HCT116 (cell line): ENCODE data around the gene HOPX. TPM values are rescaled to one million over a fixed set of nuclear protein-coding genes. Genes with fewer than 3 reads are reported as not detected.

ENCODE experiments used
- ATAC-seq: fragments of 200-7000 bp; cut with Tn5 transposase; 2 replicates; pipeline ENCODE4 v1.9.1; 2020; ENCODE audit warnings: mild to moderate bottlenecking, moderate library complexity
- BruUV-seq: library from RNA; stranded (reverse); fragments of 400-500 nt; replicated peaks from 2 replicates; lab custom pipeline; 2021; lab: Mats Ljungman, UMichigan
- CTCF ChIA-PET: fragments of 300-600 bp; sonication (Branson Sonifier 250); formaldehyde crosslinking; loops from one replicate; lab custom pipeline; 2021; ENCODE audit warnings: antibody characterized with exemption; lab: Charles Lee
- POLR2A ChIA-PET: fragments of 300-600, 350-600 bp; sonication (Branson Sonifier 250); formaldehyde crosslinking; loops from one replicate; lab custom pipeline; 2021; ENCODE audit warnings: antibody characterized with exemption; lab: Charles Lee
- RAD21 ChIA-PET, 2 experiments: fragments of 300-600 bp; sonication (Branson Sonifier 250); formaldehyde crosslinking; loops; one replicate each; lab custom pipeline; 2023; ENCODE audit warnings: low total read pairs in 2 of 2; ENCODE audit not compliant: uncharacterized antibody in 2 of 2, unreplicated experiment in 2 of 2, low non-redundant PET in 1 of 2; lab: Charles Lee
- DNase-seq: peaks from one replicate; pipeline ENCODE4 v3.0.0-alpha.2; 2010; ENCODE audit warnings: low read depth, low spot score
- H2AFZ ChIP-seq: fragments of 200-600 bp; shearing (Covaris generic), sonication (generic); 2 replicates; pipeline ENCODE4 v1.6.1; 2017; ENCODE audit warnings: low read depth, mixed run types, mixed read lengths, antibody characterized with exemption, low read length; ENCODE audit not compliant: poor library complexity, severe bottlenecking
- H3K27ac ChIP-seq: 2 replicates; pipeline ENCODE4 v1.5.1; 2012; ENCODE audit warnings: low read depth, low read length
- H3K27me3 ChIP-seq: fragments of 200-600 bp; sonication (generic); 2 replicates; pipeline ENCODE4 v1.6.1; 2016; ENCODE audit warnings: mixed run types, low read length, mixed read lengths; ENCODE audit not compliant: insufficient read depth
- H3K36me3 ChIP-seq, 2 experiments: fragments of 200-500 bp in 1 of 2; fragments of 200-600 bp in 1 of 2; sonication (Bioruptor generic) in 1 of 2; sonication (generic) in 1 of 2; 2 replicates each; pipeline versions ENCODE4 v1.5.1 to v1.6.1; 2014 to 2016; ENCODE audit warnings: low read length in 2 of 2, inconsistent platforms in 1 of 2, mixed read lengths in 1 of 2, mixed run types in 1 of 2; ENCODE audit not compliant: insufficient read depth in 2 of 2, control insufficient read depth in 1 of 2
- H3K4me1 ChIP-seq, 2 experiments: fragments of 200-600 bp in 1 of 2; sonication (generic) in 1 of 2; 2 replicates each; pipeline versions ENCODE4 v1.5.1 to v1.6.1; 2012 to 2017; ENCODE audit warnings: low read length in 2 of 2, inconsistent platforms in 1 of 2, mild to moderate bottlenecking in 1 of 2, mixed read lengths in 1 of 2, mixed run types in 1 of 2, moderate library complexity in 1 of 2; ENCODE audit not compliant: insufficient read depth in 2 of 2, control insufficient read depth in 1 of 2
- H3K4me2 ChIP-seq: fragments of 200-600 bp; sonication (generic); 2 replicates; pipeline ENCODE4 v1.6.1; 2017; ENCODE audit warnings: mixed run types, low read length, mixed read lengths
- H3K4me3 ChIP-seq, 2 experiments: fragments of 200-600 bp in 1 of 2; sonication (generic) in 1 of 2; replicated peaks in 1 of 2; 2 replicates each; pipeline ENCODE4 v1.5.1; 2011 to 2016; ENCODE audit warnings: low read length in 2 of 2, control low read depth in 1 of 2, low read depth in 1 of 2, mild to moderate bottlenecking in 1 of 2, mixed read lengths in 1 of 2, mixed run types in 1 of 2
- H3K79me2 ChIP-seq: fragments of 200-600 bp; sonication (generic); 2 replicates; pipeline ENCODE4 v1.6.1; 2017; ENCODE audit warnings: mild to moderate bottlenecking, mixed run types, low read length, moderate library complexity, mixed read lengths; ENCODE audit not compliant: insufficient read depth
- H3K9ac ChIP-seq: fragments of 200-600 bp; sonication (generic); 2 replicates; pipeline ENCODE4 v1.6.1; 2016; ENCODE audit warnings: low read length, mixed read lengths
- H3K9me2 ChIP-seq: fragments of 200-600 bp; sonication (generic), shearing (Covaris generic); 2 replicates; pipeline ENCODE4 v1.6.1; 2017; ENCODE audit warnings: mixed run types, mild to moderate bottlenecking, moderate library complexity; ENCODE audit not compliant: insufficient read depth
- H3K9me3 ChIP-seq, 2 experiments: fragments of 200-500 bp in 1 of 2; fragments of 200-600 bp in 1 of 2; sonication (Bioruptor generic) in 1 of 2; sonication (generic) in 1 of 2; 2 replicates each; pipeline ENCODE4 v1.6.1; 2014 to 2017; ENCODE audit warnings: low read length in 2 of 2, mixed read lengths in 2 of 2, inconsistent platforms in 1 of 2, low read depth in 1 of 2, mild to moderate bottlenecking in 1 of 2, mixed run types in 1 of 2, moderate library complexity in 1 of 2; ENCODE audit not compliant: control insufficient read depth in 1 of 2, insufficient read depth in 1 of 2
- H4K20me1 ChIP-seq: fragments of 200-600 bp; sonication (generic), shearing (Covaris generic); 2 replicates; pipeline ENCODE4 v1.6.1; 2017; ENCODE audit warnings: mixed run types, mild to moderate bottlenecking, moderate library complexity; ENCODE audit not compliant: insufficient read depth
- CBX3 ChIP-seq: IDR thresholded peaks from 2 replicates; pipeline ENCODE4 v1.6.1; 2012; ENCODE audit warnings: low read depth
- CEBPB ChIP-seq: IDR thresholded peaks from 2 replicates; pipeline ENCODE4 v1.6.1; 2012; ENCODE audit warnings: low read depth
- CTCF ChIP-seq, 3 experiments: fragments of 200-600 bp in 1 of 3; sonication (generic) in 1 of 3; IDR thresholded peaks in 2 of 3; conservative IDR thresholded peaks in 1 of 3; 2 replicates each; pipeline ENCODE4 v1.5.1; 2012 to 2017; ENCODE audit warnings: low read depth in 2 of 3, low read length in 2 of 3, antibody characterized with exemption in 1 of 3, borderline replicate concordance in 1 of 3, control low read depth in 1 of 3, mild to moderate bottlenecking in 1 of 3, mixed read lengths in 1 of 3, mixed run types in 1 of 3, moderate library complexity in 1 of 3; ENCODE audit not compliant: insufficient read depth in 1 of 3
- EGR1 ChIP-seq: IDR thresholded peaks from 2 replicates; pipeline ENCODE4 v1.6.1; 2012; ENCODE audit warnings: low read depth
- ELF1 ChIP-seq: IDR thresholded peaks from 2 replicates; pipeline ENCODE4 v1.6.1; 2012; ENCODE audit warnings: low read depth, borderline replicate concordance
- MAX ChIP-seq: IDR thresholded peaks from 2 replicates; pipeline ENCODE4 v1.6.1; 2012
- POLR2A ChIP-seq: IDR thresholded peaks from 2 replicates; pipeline ENCODE4 v1.7.0; 2011; ENCODE audit warnings: borderline replicate concordance; ENCODE audit not compliant: insufficient read depth, insufficient read length; ENCODE audit errors: extremely low read depth
- POLR2AphosphoS5 ChIP-seq: IDR thresholded peaks from 2 replicates; pipeline ENCODE4 v1.6.1; 2011; ENCODE audit warnings: mild to moderate bottlenecking, low read depth, low read length, moderate library complexity
- SIN3A ChIP-seq: IDR thresholded peaks from 2 replicates; pipeline ENCODE4 v1.6.1; 2012; ENCODE audit warnings: low read depth
- TCF7L2 ChIP-seq: IDR thresholded peaks from 2 replicates; pipeline ENCODE4 v1.7.0; 2011; ENCODE audit warnings: borderline replicate concordance, inconsistent platforms; ENCODE audit not compliant: insufficient read depth, insufficient read length; ENCODE audit errors: extremely low read depth
- ZFX ChIP-seq: fragments of 450-650 bp; IDR thresholded peaks from 2 replicates; pipeline ENCODE4 v1.6.1; 2017
- intact Hi-C: fragments of 100-400 bp; cut with micrococcal nuclease; formaldehyde crosslinking; loops from 2 replicates; pipeline ENCODE4 v1.10.0; 2022
- total RNA-seq: library from RNA; stranded (reverse); gene quantifications from one replicate; pipeline ENCODE4 v1.2.1, GENCODE V29; 2021; ENCODE audit not compliant: unreplicated experiment
- TF ChIP-seq, protein P1 (sequence below): IDR thresholded peaks from 2 replicates; pipeline ENCODE4 v1.6.1; 2012; ENCODE audit warnings: low read depth

The HOPX gene
- total RNA-seq, 1 experiment from 2014 or later: 0.42 TPM

DNA sequence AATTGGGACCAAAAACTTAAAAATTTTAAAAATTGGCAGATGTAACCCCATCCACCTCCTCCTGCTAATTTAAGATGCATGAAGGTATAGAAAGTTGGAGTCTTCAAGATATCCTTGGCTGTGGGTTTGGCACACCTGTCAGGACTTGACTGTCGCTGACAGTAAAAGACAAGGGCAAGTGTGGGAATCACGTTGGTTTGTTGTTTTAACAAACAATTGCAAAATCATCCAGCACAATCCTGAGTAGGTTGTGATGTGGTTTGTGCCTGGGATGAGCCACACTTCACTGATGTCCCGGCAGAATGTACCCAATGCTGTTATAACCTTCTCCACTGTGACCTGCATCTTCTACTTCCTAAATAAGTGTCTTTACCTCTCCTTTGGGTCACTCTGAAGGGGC, 24.0 kb downstream of the HOPX start:
- ChIA-PET RAD21 (no interaction called here), POLR2A (no interaction called here)

More for the DNA sequence above, 24.0 kb downstream of the HOPX start:
- H3K4me2 ChIP-seq: no peak overlapping the region
- intact Hi-C loops: no loop called here
- ATAC-seq (no peak), DNase-seq (no peak)
- no peaks in the 10 kb centered on the region for H3K27me3 ChIP-seq
- CTCF ChIA-PET: interaction anchor here (0.9 kb wide), 1 partner anchor 16 kb away, joined by 3 read pairs; no protein-coding TSS in a partner anchor
- H3K79me2 ChIP-seq: no peaks in the 10 kb centered on the region
- no peak overlapping the region for H3K4me3 ChIP-seq
- H3K9ac ChIP-seq: no peak overlapping the region
- no peaks in the 10 kb centered on the region for H3K9me3 ChIP-seq
- H3K36me3 ChIP-seq: no peaks in the 10 kb centered on the region
- no peak for TF ChIP-seq EGR1
- no peak for TF ChIP-seq ZFX
- no peak for TF ChIP-seq MAX
- TF ChIP-seq POLR2AphosphoS5: no peak
- TF ChIP-seq POLR2A: no peak
- TF ChIP-seq ELF1: no peak
- no peak for TF ChIP-seq CTCF (IDR thresholded peaks at IDR 0.05 in 2 of 3, conservative IDR thresholded peaks at IDR 0.05 in 1 of 3; ENCODE audit: borderline replicate concordance in 1 of 3, insufficient read depth in 1 of 3, low read depth in 2 of 3, low read length in 2 of 3)
- TF ChIP-seq, protein P1, sequence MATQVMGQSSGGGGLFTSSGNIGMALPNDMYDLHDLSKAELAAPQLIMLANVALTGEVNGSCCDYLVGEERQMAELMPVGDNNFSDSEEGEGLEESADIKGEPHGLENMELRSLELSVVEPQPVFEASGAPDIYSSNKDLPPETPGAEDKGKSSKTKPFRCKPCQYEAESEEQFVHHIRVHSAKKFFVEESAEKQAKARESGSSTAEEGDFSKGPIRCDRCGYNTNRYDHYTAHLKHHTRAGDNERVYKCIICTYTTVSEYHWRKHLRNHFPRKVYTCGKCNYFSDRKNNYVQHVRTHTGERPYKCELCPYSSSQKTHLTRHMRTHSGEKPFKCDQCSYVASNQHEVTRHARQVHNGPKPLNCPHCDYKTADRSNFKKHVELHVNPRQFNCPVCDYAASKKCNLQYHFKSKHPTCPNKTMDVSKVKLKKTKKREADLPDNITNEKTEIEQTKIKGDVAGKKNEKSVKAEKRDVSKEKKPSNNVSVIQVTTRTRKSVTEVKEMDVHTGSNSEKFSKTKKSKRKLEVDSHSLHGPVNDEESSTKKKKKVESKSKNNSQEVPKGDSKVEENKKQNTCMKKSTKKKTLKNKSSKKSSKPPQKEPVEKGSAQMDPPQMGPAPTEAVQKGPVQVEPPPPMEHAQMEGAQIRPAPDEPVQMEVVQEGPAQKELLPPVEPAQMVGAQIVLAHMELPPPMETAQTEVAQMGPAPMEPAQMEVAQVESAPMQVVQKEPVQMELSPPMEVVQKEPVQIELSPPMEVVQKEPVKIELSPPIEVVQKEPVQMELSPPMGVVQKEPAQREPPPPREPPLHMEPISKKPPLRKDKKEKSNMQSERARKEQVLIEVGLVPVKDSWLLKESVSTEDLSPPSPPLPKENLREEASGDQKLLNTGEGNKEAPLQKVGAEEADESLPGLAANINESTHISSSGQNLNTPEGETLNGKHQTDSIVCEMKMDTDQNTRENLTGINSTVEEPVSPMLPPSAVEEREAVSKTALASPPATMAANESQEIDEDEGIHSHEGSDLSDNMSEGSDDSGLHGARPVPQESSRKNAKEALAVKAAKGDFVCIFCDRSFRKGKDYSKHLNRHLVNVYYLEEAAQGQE: no peak
- no peak for TF ChIP-seq TCF7L2
- TF ChIP-seq CEBPB: no peak
- no peak for TF ChIP-seq CBX3
- TF ChIP-seq SIN3A: no peak
- no peak overlapping the region for H2AFZ ChIP-seq
- no peak overlapping the region for H3K27ac ChIP-seq
- no peaks in the 10 kb centered on the region for H3K9me2 ChIP-seq
- no peaks in the 10 kb centered on the region for H4K20me1 ChIP-seq
- BruUV-seq: no TSS peak
- H3K4me1 ChIP-seq: peaks cover 0 to 11% of the 10 kb centered on the region in 2 experiments; a peak in 1 of 4 replicates
